ENCODE results near the gene ADAD1.
"Not testable (repeated sequence)": the region's sequence is repeated elsewhere in the genome, so short reads cannot be mapped to it uniquely, and the experiment has no call there.

ADAD1 gene

DNA sequence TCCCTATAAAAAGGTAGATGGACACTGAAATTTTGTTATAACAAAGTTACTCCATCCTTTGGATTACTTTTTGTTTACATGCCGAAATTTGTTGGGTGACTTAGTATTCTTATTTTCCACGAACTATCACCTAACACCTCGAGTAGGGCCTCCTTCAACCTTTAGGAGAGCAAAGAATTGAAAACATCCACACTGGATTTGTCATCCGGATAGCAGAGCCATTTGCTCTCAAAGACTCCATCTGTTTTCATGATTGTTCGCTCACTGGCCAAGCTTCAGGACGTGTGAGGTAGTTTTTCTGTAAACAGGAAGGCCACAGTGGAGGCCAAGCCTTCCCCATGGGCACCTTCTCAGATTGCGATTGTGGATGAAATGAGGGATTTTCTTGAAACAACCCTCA lies at the start of gene ADAD1:
Gene ADAD1 (plus strand): TSS at position 301 of the 400 bp plus-strand sequence. CDS start 1,059 bp downstream, outside the sequence.
- no peak for DNase-seq

GRCh38 chr4:122329876-122330565 lies 48.8 kb upstream of the ADAD1 start:
- DNase-seq, result no peak

- no peak for DNase-seq
Observed at GRCh38 chr4:122331195-122331594, 47.6 kb upstream of the ADAD1 start.

GRCh38 chr4:122334828-122335227 lies 44.0 kb upstream of the ADAD1 start:
- DNase-seq, result no peak

GRCh38 chr4:122341886-122342285 lies 36.9 kb upstream of the ADAD1 start:
- DNase-seq, result no peak

DNA sequence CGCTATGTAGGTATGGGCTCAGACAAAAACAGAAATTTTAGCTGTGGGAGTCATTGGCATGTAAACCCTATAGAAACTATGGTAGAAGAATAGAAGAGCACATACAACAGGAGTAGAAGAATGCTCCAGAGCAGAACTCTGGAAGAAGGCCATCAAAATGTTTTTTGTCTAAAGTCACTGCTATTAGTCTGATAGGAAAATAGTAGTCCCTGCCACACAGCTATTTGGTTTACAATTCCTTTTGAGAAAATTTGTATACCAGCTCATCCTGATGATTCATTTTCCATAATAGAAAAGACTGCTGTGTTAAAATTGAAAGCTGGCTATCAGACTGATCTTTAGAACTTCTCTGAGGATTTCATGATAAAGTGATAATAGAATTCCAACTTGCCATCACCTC lies 32.8 kb upstream of the ADAD1 start:
- DNase-seq, result no peak

GRCh38 chr4:122346503-122346902 lies 32.3 kb upstream of the ADAD1 start:
- no peak for DNase-seq

- DNase-seq, result no peak
Observed at GRCh38 chr4:122356317-122356808, 22.4 kb upstream of the ADAD1 start.

DNA sequence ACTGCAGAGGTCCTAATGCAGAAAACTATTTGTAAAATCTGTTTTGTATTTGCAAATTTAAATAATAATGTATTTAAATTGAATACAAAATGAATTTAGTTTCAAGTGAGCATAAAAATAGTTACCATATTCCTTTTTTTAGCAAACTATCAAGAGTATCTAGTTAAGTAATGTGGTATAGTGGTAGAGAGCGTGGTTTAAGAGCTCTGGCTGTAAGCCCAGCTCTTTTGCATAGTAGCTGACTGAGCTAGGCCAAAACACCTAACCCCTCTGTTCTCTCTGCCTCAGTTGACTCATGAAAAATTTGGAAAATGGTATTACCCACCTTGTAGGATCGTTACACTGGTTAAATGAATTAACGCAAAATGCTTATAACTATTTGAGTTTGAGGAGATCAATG lies 18.1 kb upstream of the ADAD1 start:
- DNase-seq, result no peak

GRCh38 chr4:122364700-122365404 lies 14.0 kb upstream of the ADAD1 start:
- DNase-seq, result no peak

- not testable (repeated sequence) for DNase-seq
Observed at GRCh38 chr4:122368786-122369185, 10.0 kb upstream of the ADAD1 start.

- DNase-seq, result no peak
Observed at GRCh38 chr4:122377352-122377751, 1.5 kb upstream of the ADAD1 start.

DNA sequence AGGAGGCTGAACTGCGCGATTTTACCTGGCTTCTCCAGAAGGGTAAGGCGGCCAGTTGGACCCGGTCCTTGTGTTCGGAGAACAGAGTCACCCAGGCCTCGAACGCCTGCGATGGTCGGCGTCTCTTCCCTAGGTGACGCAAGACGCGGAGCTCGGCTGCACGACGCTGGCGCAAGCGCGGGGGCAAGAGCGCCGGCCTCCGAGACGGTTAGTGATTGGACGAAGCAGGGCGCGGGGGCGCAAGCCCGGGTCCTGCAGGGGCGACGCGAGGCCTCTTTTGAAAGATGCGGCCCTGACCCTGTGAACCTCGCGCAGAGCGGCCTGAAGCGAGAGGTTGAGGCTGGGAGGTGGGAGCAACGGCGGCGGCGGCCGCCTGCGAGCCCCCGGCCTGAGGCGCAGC lies 428 bp downstream of the ADAD1 start:
- DNase-seq, result no peak

DNA sequence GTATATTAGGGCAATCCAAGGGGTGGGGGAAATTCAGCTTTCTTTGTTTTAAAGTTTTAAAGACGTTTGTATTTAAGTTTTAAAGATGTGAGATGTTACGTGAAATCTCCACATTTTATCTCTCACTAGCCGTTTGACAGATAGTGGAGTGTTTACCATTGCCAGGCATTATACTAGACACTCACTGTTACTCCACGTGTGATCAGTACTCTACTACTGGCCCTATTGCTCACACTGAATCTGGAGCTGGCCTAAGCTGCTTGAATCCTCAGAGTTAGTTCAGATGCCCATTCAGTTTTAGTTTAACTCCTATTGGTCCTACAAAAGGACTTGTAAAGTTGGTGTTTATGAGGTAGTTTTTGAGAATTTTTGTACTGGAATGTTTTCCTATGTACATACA lies 4.5 kb downstream of the ADAD1 start:
- no peak for DNase-seq

DNA sequence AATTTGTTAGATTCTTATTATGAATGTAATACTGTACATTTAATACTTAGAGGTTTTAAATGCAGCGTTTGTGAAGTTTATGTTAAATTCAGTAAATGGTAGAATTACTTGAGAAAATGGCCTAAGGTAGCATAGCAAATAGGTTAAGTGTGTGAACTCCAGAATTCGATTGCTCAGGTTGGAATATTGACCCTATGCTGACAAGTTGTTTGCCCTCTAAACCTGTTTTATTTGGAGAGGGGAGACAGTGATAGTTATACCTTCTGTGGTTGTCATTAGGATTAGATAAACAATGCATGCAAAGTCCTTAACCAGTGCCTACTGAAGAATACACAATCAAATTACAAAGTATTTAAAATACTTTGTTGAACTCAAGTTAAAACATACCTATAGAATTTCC lies 5.4 kb downstream of the ADAD1 start:
- no peak for DNase-seq

- no peak for DNase-seq
Observed at GRCh38 chr4:122393276-122393675, 14.5 kb downstream of the ADAD1 start.

DNA sequence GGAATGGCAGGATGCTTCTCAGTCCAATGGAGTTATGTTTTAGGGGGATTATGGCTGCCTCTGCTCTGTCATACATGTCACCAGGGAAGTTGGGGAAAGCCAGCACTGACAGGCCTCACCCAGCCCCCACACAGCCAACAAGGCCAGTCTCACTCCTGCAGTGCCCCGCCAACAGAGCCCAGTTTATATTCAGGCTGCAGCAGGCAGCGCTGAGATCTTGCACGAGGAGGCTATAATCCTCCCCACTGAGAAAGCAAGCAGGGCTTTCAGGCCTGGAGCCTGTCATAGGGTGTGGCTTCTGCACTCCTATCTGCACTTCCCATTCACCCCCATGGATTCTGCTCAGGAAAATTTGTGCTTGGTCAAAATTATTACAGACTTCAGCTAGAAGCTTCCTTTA lies 25.1 kb downstream of the ADAD1 start:
- DNase-seq, result no peak

DNA sequence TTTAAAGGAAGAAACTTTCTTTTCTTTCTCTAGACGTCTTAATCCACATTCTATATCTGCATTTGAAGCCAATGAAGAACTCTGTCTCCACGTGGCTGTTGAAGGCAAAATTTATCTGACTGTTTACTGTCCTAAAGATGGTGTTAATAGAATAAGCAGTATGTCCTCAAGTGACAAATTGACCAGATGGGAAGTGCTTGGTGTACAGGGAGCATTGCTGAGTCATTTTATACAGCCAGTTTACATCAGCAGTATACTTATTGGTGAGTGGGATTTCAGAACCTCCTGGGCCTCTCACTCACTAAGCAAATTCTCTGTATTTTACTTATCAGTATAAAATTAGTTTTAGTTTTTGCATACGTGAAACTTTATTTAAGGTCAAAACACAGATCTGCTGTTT lies 33.7 kb downstream of the ADAD1 start:
- no peak for DNase-seq

GRCh38 chr4:122423246-122423645 lies 44.4 kb downstream of the ADAD1 start:
- no peak for DNase-seq

DNA sequence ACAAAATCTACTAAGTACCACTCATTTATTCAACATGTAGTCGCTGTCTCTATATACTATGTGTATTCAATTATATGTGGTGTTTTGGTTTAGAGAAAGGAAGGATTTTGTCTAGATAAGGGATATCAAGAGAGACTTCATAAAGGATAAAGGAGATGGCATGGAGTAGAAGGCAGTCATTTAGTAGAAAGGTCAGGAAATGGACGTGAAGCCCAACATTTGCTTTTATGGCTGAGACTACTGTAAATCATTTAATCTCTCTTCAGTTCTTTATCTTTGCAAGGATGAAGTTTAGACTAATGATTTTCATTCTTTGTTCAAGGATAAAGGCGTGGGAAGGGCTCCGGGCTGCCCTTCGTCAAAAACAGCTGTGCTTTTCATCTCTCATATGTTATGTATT lies 52.5 kb downstream of the ADAD1 start:
- DNase-seq, result no peak

DNA sequence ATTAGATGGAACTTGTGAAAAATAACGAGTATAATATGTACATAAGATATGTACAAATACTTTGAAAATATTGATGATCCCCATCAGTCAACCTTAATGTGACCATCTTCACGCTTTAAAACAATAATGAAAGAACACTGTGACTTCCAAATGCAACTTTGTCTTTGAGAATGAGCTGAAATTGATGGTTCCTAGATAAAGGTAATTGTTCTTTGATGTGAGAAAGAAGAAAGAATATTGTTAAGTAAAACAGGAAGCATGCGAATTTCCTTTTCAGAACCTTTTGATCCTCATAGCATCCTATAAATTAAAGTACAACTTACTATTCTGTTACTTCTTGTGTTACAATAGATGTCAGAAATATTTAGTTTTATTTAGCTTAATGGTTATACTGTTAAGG lies 55.5 kb downstream of the ADAD1 start:
- no peak for DNase-seq

DNA sequence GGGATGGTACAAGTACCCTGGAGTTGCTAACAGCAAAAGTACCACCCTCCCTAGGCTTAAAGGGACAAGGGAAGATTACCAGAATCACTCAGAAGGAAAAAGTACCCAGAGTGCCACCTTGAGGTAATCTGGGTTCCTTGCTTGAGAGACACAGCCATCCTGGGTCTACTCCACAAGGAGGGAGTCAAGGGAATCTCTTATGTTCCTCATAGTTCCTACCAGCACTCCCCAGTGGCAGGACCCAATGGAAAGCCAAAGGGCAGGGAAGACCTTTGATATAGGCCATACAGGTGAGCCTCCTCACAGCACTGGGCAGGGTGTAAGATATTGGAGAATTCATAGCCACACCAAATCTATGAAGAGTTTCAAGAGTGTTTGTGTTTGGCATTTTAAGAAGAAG lies 72.0 kb downstream of the ADAD1 start:
- peak in 1 of 4 experiments; percentile 1 for DNase-seq

- no peak for DNase-seq
Observed at GRCh38 chr4:122453384-122453995, 74.7 kb downstream of the ADAD1 start.

All from activated naive CD4-positive, alpha-beta T cell (primary cell).